HepG2 (cell line): ENCODE data around the gene C22orf31. TPM values are rescaled to one million over a fixed set of nuclear protein-coding genes. Genes with fewer than 3 reads are reported as not detected.

Experiments
- ATAC-seq: fragments of 200-7000 bp; cut with Tn5 transposase; 3 replicates; pipeline ENCODE4 v1.9.1; 2020; ENCODE audit warnings: mild to moderate bottlenecking, moderate library complexity
- BruUV-seq: library from RNA; stranded (reverse); fragments of 400-500 nt; replicated peaks from 2 replicates; lab custom pipeline; 2021; lab: Mats Ljungman, UMichigan
- CTCF ChIA-PET: fragments of 300-600 bp; formaldehyde crosslinking; extraction: SDS; loops from one replicate; lab custom pipeline; 2021; ENCODE audit warnings: low total read pairs, inconsistent platforms, low intra/inter-chr PET ratio; lab: Yijun Ruan, JAX
- POLR2A ChIA-PET: fragments of 350-600 bp; sonication (Branson Sonifier 250); formaldehyde crosslinking; loops from one replicate; lab custom pipeline; 2020; ENCODE audit warnings: antibody characterized with exemption, inconsistent platforms; lab: Yijun Ruan, JAX
- DNase-seq: peaks from one replicate; pipeline ENCODE4 v3.0.0-alpha.2; 2015; ENCODE audit warnings: low spot score
- FAIRE-seq: peaks from 3 replicates; lab custom pipeline; 2011; peaks lifted over from hg19 to GRCh38; lab: Jason Lieb, UNC
- H2AFZ ChIP-seq: one replicate; pipeline ENCODE4 v1.6.1; 2011; ENCODE audit warnings: low read length, inconsistent platforms
- H3K27ac ChIP-seq: fragments of 300-600 bp; 3 replicates; pipeline ENCODE4 v1.8.0; 2011; ENCODE audit warnings: mixed run types, mild to moderate bottlenecking, mixed read lengths, low read length, inconsistent platforms; ENCODE audit not compliant: insufficient read depth; ENCODE audit errors: extremely low read length
- H3K27me3 ChIP-seq, 2 experiments: fragments of 200-600 bp in 1 of 2; 2 replicates in 1 of 2; 3 replicates in 1 of 2; pipeline versions ENCODE4 v1.6.0 to v1.8.0; 2011; ENCODE audit warnings: low read length in 2 of 2, mild to moderate bottlenecking in 2 of 2, moderate library complexity in 2 of 2, inconsistent platforms in 1 of 2; ENCODE audit not compliant: insufficient read depth in 2 of 2, control insufficient read depth in 1 of 2
- H3K36me3 ChIP-seq, 2 experiments: fragments of 200-600 bp in 1 of 2; replicated peaks in 1 of 2; 2 replicates in 1 of 2; 3 replicates in 1 of 2; pipeline versions ENCODE4 v1.5.1 to v1.8.0; 2011; ENCODE audit warnings: low read length in 2 of 2, inconsistent platforms in 1 of 2; ENCODE audit not compliant: insufficient read depth in 2 of 2, control insufficient read depth in 1 of 2
- H3K4me1 ChIP-seq: 2 replicates; pipeline ENCODE4 v1.5.1; 2012; ENCODE audit warnings: low read length, inconsistent platforms; ENCODE audit not compliant: insufficient read depth
- H3K4me2 ChIP-seq: 2 replicates; pipeline ENCODE4 v1.6.0; 2011; ENCODE audit warnings: low read depth, low read length, inconsistent platforms
- H3K4me3 ChIP-seq, 3 experiments: fragments of 200-600 bp in 1 of 3; sonication (generic), shearing (Covaris generic) in 1 of 3; replicated peaks in 1 of 3; 2 replicates each; pipeline ENCODE4 v1.5.1; 2011 to 2016; ENCODE audit warnings: low read length in 3 of 3, inconsistent platforms in 2 of 3, low read depth in 2 of 3, mild to moderate bottlenecking in 2 of 3, control low read depth in 1 of 3, mixed read lengths in 1 of 3; ENCODE audit not compliant: insufficient read depth in 1 of 3
- H3K79me2 ChIP-seq: one replicate; pipeline ENCODE4 v1.6.1; 2011; ENCODE audit warnings: low read length, inconsistent platforms; ENCODE audit not compliant: insufficient read depth
- H3K9ac ChIP-seq: 2 replicates; pipeline ENCODE4 v1.6.0; 2011; ENCODE audit warnings: mild to moderate bottlenecking, low read depth, low read length, inconsistent platforms; ENCODE audit not compliant: insufficient read depth
- H3K9me3 ChIP-seq: 2 replicates; pipeline ENCODE4 v1.5.1; 2012; ENCODE audit warnings: mild to moderate bottlenecking, low read length
- H4K20me1 ChIP-seq: 2 replicates; pipeline ENCODE4 v1.6.0; 2011; ENCODE audit warnings: inconsistent platforms, mild to moderate bottlenecking, low read length, moderate library complexity; ENCODE audit not compliant: insufficient read depth
- ATF3 ChIP-seq: sonication (generic); formaldehyde crosslinking; IDR thresholded peaks from 2 replicates; pipeline ENCODE4 v1.4.0; 2020; ENCODE audit warnings: missing genetic modification reagents
- ATF7 ChIP-seq, 2 experiments: fragments of 450-650 bp in 1 of 2; sonication (generic) in 1 of 2; formaldehyde crosslinking in 1 of 2; IDR thresholded peaks; 2 replicates each; pipeline versions ENCODE4 v1.4.0 to v1.6.1; 2016 to 2020; ENCODE audit warnings: antibody characterized with exemption in 1 of 2, mild to moderate bottlenecking in 1 of 2, missing genetic modification reagents in 1 of 2
- BCL6 ChIP-seq: IDR thresholded peaks from 2 replicates; pipeline ENCODE4 v1.6.1; 2016; ENCODE audit warnings: missing genetic modification reagents, missing compliant biosample characterization
- CSRNP1 ChIP-seq: sonication (generic); formaldehyde crosslinking; IDR thresholded peaks from 2 replicates; pipeline ENCODE4 v1.8.1; 2023; ENCODE audit warnings: mild to moderate bottlenecking, missing genetic modification reagents
- EP300 ChIP-seq, 3 experiments: sonication (generic) in 1 of 3; formaldehyde crosslinking in 1 of 3; IDR thresholded peaks; 2 replicates each; pipeline versions ENCODE4 v1.5.1 to v1.6.1; 2011 to 2020; ENCODE audit warnings: low read depth in 2 of 3, low read length in 2 of 3, borderline replicate concordance in 1 of 3, improper control_type of control experiment in 1 of 3, mild to moderate bottlenecking in 1 of 3, missing genetic modification reagents in 1 of 3, moderate library complexity in 1 of 3
- GATAD2A ChIP-seq: IDR thresholded peaks from 2 replicates; pipeline ENCODE4 v1.6.1; 2016
- HNF4A ChIP-seq: sonication (generic); formaldehyde crosslinking; IDR thresholded peaks from 2 replicates; pipeline ENCODE4 v1.4.0; 2020; ENCODE audit warnings: missing genetic modification reagents
- HNRNPL ChIP-seq: fragments of 200-400 bp; formaldehyde crosslinking; IDR thresholded peaks from 2 replicates; pipeline ENCODE4 v1.6.1; 2017; ENCODE audit warnings: mild to moderate bottlenecking, low read depth, low read length
- RBM22 ChIP-seq: fragments of 200-400 bp; formaldehyde crosslinking; optimal IDR thresholded peaks from 2 replicates; pipeline ENCODE3; 2017; ENCODE audit warnings: mild to moderate bottlenecking, low read length, moderate library complexity
- RFXAP ChIP-seq: sonication (generic); formaldehyde crosslinking; IDR thresholded peaks from 2 replicates; pipeline ENCODE4 v1.4.0; 2020; ENCODE audit warnings: missing genetic modification reagents, borderline replicate concordance
- TBX3 ChIP-seq: fragments of 450-650 bp; IDR thresholded peaks from 2 replicates; pipeline ENCODE4 v1.6.1; 2017; ENCODE audit warnings: antibody characterized with exemption, mild to moderate bottlenecking, inconsistent platforms, borderline replicate concordance
- THAP11 ChIP-seq: IDR thresholded peaks from 2 replicates; pipeline ENCODE4 v1.6.1; 2016; ENCODE audit warnings: missing biosample characterization, missing genetic modification reagents
- YY1 ChIP-seq: IDR thresholded peaks from 2 replicates; pipeline ENCODE4 v1.6.1; 2011; ENCODE audit warnings: low read length, low read depth, moderate library complexity, mild to moderate bottlenecking; ENCODE audit not compliant: insufficient read depth, insufficient replicate concordance
- ZFY ChIP-seq: sonication (generic); formaldehyde crosslinking; IDR thresholded peaks from 2 replicates; pipeline ENCODE4 v1.4.0; 2020; ENCODE audit warnings: missing genetic modification reagents
- ZMAT5 ChIP-seq: sonication (generic); formaldehyde crosslinking; IDR thresholded peaks from 2 replicates; pipeline ENCODE4 v1.5.0; 2020; ENCODE audit warnings: mild to moderate bottlenecking, low read depth, missing genetic modification reagents, borderline replicate concordance
- ZNF205 ChIP-seq: IDR thresholded peaks from 2 replicates; pipeline ENCODE4 v1.6.1; 2018; ENCODE audit warnings: missing biosample characterization, missing genetic modification reagents
- ZSCAN20 ChIP-seq: sonication (generic); formaldehyde crosslinking; IDR thresholded peaks from 2 replicates; pipeline ENCODE4 v1.4.0; 2020; ENCODE audit warnings: missing genetic modification reagents, mild to moderate bottlenecking, borderline replicate concordance
- WGBS: methylation state at CpG from one replicate; pipeline ENCODE4 v1.1.6; 2017; ENCODE audit warnings: low lambda C conversion rate; 5-methylcytosine and 5-hydroxymethylcytosine counted together
- in situ Hi-C: cut with HindIII; loops from 2 replicates; pipeline ENCODE4 v1.10.0; 2017; ENCODE audit warnings: low pct_unique_long_range_greater_than_20kb; ENCODE audit not compliant: extremely low pct_ligation_motif_present
- intact Hi-C: fragments of 100-400 bp; cut with micrococcal nuclease; formaldehyde crosslinking; loops from one replicate; pipeline ENCODE4 v1.10.0; 2022; ENCODE audit not compliant: unreplicated experiment
- polyA plus RNA-seq, 8 experiments: library from polyadenylated mRNA; depleted of rRNA in 3 of 8; stranded (reverse) in 7 of 8; unstranded in 1 of 8; fragments of >200 nt; fragmentation: Illumina TruSeq in 4 of 8; extraction: Trizol in 4 of 8; gene quantifications; 2 replicates each; pipeline versions ENCODE4 v1.2.1 to v1.2.3, GENCODE V29; 2011 to 2016; ENCODE audit warnings: low read depth in 4 of 8, missing spikeins in 1 of 8, mixed read lengths in 1 of 8; ENCODE audit not compliant: insufficient read depth in 1 of 8
- total RNA-seq, 5 experiments: library from RNA; depleted of rRNA; stranded (reverse); fragments of >200 nt; fragmentation: Illumina TruSeq; extraction: Trizol; gene quantifications; 2 replicates each; pipeline ENCODE4 v1.2.3, GENCODE V29; 2016; ENCODE audit warnings: low read depth in 1 of 5

The C22orf31 gene
- total and polyA plus RNA-seq, 2 of the 13 experiments (the other 11 are each of a cell fraction or from before 2014, with no cell fraction given): not detected

- no peaks in the 10 kb centered on the region for H3K27me3 ChIP-seq
- H2AFZ ChIP-seq: no peak overlapping the region
- FAIRE-seq (no peak), DNase-seq (peak; percentile 56), ATAC-seq (peak; percentile 15; the same call in 1 of the 3 replicates)
- H3K27ac ChIP-seq: peak overlapping the region; percentile 33
- peaks cover 15 to 70% of the 10 kb centered on the region in 2 experiments; a peak in 4 of 5 replicates for H3K36me3 ChIP-seq
- no peaks in the 10 kb centered on the region for H3K9me3 ChIP-seq
- in situ Hi-C loops (loop anchor here (5.0 kb wide), 1 partner anchor 180 kb away; no protein-coding TSS in a partner anchor), intact Hi-C loops (no loop called here)
- no peak overlapping the region for H3K9ac ChIP-seq
- 32% methylated on average over 4 of the region's 4 CpGs for WGBS
- ChIA-PET CTCF (no interaction called here), POLR2A (interaction anchor here (1.5 kb wide), 1 partner anchor 56 kb away, joined by 3 read pairs; no protein-coding TSS in a partner anchor)
- peaks cover 91% of the 10 kb centered on the region for H3K4me1 ChIP-seq
- H3K4me3 ChIP-seq: no peak overlapping the region
- peaks cover 7% of the 10 kb centered on the region for H4K20me1 ChIP-seq
- no TSS peak for BruUV-seq
- no peak overlapping the region for H3K4me2 ChIP-seq
- peaks cover 79% of the 10 kb centered on the region for H3K79me2 ChIP-seq
- TF ChIP-seq ZSCAN20 (CRISPR knock-in tag) (no peak), ZNF205 (no peak), ATF3 (no peak), RBM22 (peak; percentile 38), ATF7 (IDR thresholded peaks at IDR 0.05) (no peak), ATF7 (CRISPR knock-in tag; IDR thresholded peaks at IDR 0.05) (no peak), ZMAT5 (CRISPR knock-in tag) (no peak), BCL6 (0 out of 2 replicates have a peak, but pooled peaks have one; percentile 13), HNF4A (CRISPR knock-in tag) (peak; percentile 31; the same call in 1 of the 2 replicates), RFXAP (CRISPR knock-in tag) (no peak), YY1 (no peak), THAP11 (no peak), HNRNPL (0 out of 2 replicates have a peak, but pooled peaks have one; percentile 47), TBX3 (no peak), ZFY (CRISPR knock-in tag) (0 out of 2 replicates have a peak, but pooled peaks have one; percentile 19), GATAD2A (CRISPR knock-in tag) (no peak), EP300 (IDR thresholded peaks at IDR 0.05; ENCODE audit: low read depth in 2 of 2, low read length in 2 of 2) (peak in 1 of 2 experiments; percentile 36; a peak in 1 of 4 replicates), EP300 (CRISPR knock-in tag; IDR thresholded peaks at IDR 0.05; ENCODE audit: borderline replicate concordance) (no peak), CSRNP1 (CRISPR knock-in tag) (no peak)
Observed at GRCh38 chr22:29037340-29037932, 24.2 kb downstream of the C22orf31 start.
